ENCODE results near the gene AP1B1.

GRCh38 chr22:29306175-29306834 lies 82.1 kb downstream of the AP1B1 start, which contains the start of gene GAS2L1:
- TF ChIP-seq CTCF (IDR thresholded peaks at IDR 0.05) (peak; percentile 48), EZH2 (IDR thresholded peaks at IDR 0.05; ENCODE audit: borderline replicate concordance, insufficient read depth, low read depth, low read length, poor library complexity, severe bottlenecking) (peak; percentile 68)

Measured in B cell (primary cell).